Inflammatory macrophage treated with lipopolysaccharide for 1 hour (primary cell): Measurements from ENCODE around the gene JAK3.

ENCODE experiments used
- DNase-seq, 2 donors: peaks; one replicate each; pipeline ENCODE4 v3.0.0-alpha.2; 2020 to 2022

Gene JAK3

GRCh38 chr19:17865364-17866311 lies 17.9 kb upstream of the JAK3 start:
- no peak for DNase-seq

- no peak for DNase-seq
Observed at GRCh38 chr19:17863520-17864182, 15.9 kb upstream of the JAK3 start.

GRCh38 chr19:17862711-17863519 lies 15.1 kb upstream of the JAK3 start:
- no peak for DNase-seq

GRCh38 chr19:17861542-17862402 lies 14.0 kb upstream of the JAK3 start:
- no peak for DNase-seq

- DNase-seq = no peak
Observed at GRCh38 chr19:17860993-17861360, 13.2 kb upstream of the JAK3 start.

- DNase-seq = peak; percentile 23 to 43
Observed at GRCh38 chr19:17860331-17860992, 12.7 kb upstream of the JAK3 start.

GRCh38 chr19:17859533-17860330 lies 11.9 kb upstream of the JAK3 start, which contains the start of gene RPL18A:
TSS of gene RPL18A (plus strand) at chr19:17859910. CDS start at chr19:17859957, 47 bp downstream.
- peak; percentile 98 to 100 for DNase-seq

GRCh38 chr19:17855280-17856152 lies 7.7 kb upstream of the JAK3 start:
- DNase-seq = peak; percentile 58 to 96

GRCh38 chr19:17854061-17854460 lies 6.3 kb upstream of the JAK3 start:
- no peak for DNase-seq

- DNase-seq = peak in 1 of 2 donors; percentile 17
Observed at GRCh38 chr19:17848595-17849292, 962 bp upstream of the JAK3 start.

GRCh38 chr19:17846146-17846545 lies 1.6 kb downstream of the JAK3 start:
- no peak for DNase-seq

GRCh38 chr19:17843908-17844490 lies 3.8 kb downstream of the JAK3 start:
- DNase-seq = no peak

GRCh38 chr19:17843292-17843827 lies 4.4 kb downstream of the JAK3 start:
- peak in 1 of 2 donors; percentile 10 for DNase-seq

- no peak for DNase-seq
Observed at GRCh38 chr19:17842663-17843291, 5.0 kb downstream of the JAK3 start.

- peak in 1 of 2 donors; percentile 30 for DNase-seq
Observed at GRCh38 chr19:17841810-17842662, 5.7 kb downstream of the JAK3 start.

- no peak for DNase-seq
Observed at GRCh38 chr19:17841371-17841809, 6.4 kb downstream of the JAK3 start.

GRCh38 chr19:17840019-17840418 lies 7.8 kb downstream of the JAK3 start:
- DNase-seq = no peak
